ENCODE data around the gene NCAM1.
A peak's percentile ranks its signal among the peaks of the same experiment; 100 is the strongest.
"Not testable (repeated sequence)": the region's sequence is repeated elsewhere in the genome, so short reads cannot be mapped to it uniquely, and the experiment has no call there.

The NCAM1 gene

DNA sequence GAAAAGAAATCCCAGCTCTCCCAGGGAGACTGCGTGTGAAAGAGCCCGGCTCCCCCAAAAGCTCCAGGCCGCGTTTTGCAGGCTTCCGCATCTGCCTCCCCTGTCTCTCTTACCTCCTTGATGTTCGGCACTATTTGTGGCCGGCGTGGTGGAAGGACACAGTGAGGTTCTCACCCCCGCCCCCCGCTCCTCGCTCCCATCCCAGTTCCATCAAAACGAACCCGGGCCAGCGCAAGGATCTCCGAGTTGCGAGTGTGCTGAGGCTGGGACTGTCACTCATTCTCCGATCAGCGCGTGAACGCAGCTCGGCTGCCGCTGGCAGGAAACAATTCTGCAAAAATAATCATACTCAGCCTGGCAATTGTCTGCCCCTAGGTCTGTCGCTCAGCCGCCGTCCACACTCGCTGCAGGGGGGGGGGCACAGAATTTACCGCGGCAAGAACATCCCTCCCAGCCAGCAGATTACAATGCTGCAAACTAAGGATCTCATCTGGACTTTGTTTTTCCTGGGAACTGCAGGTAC, at the start of gene NCAM1:
TSS of gene NCAM1 (plus strand) at position 275 of the 523 bp plus-strand sequence.
- Histone ChIP-seq H3K4me3 (ENCODE audit: low read length) (peak within 1 kb of the TSS; percentile 14), H3K27me3 (ENCODE audit: control insufficient read depth, insufficient read depth, low read length) (peaks cover 44% of the 10 kb centered on the region), H3K9ac (ENCODE audit: low read length) (no peak within 1 kb of the TSS), H3K36me3 (ENCODE audit: control insufficient read depth, insufficient read depth, low read length) (no peaks in the 10 kb centered on the region), H3K4me1 (ENCODE audit: control insufficient read depth, insufficient read depth, low read length) (no peaks in the 10 kb centered on the region), H3K9me3 (ENCODE audit: control insufficient read depth, low read length) (no peaks in the 10 kb centered on the region)

DNA sequence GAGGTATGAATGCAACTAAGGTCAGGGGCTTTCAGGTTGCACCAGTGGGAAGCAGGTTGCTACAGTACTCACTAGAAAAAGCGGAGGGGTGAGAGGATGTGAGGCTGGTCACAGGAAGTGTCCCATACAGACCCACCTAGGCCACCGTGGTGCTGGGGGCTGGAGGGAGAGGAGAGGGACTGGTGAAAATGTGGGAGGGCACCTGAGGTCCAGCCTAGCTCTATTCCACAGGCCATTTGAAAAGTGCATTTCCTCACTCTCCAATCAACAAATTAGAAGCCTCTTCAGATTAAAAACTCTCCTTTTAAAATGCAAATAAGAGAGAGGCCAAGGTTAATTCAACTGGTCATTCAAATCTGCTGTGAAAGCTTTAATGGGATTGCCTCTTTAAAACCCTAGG, 38.6 kb upstream of the NCAM1 start:
- Histone ChIP-seq H3K27me3 (ENCODE audit: control insufficient read depth, insufficient read depth, low read length) (no peaks in the 10 kb centered on the region), H3K36me3 (ENCODE audit: control insufficient read depth, insufficient read depth, low read length) (no peaks in the 10 kb centered on the region), H3K9ac (ENCODE audit: low read length) (no peak overlapping the region), H3K4me3 (ENCODE audit: low read length) (no peak overlapping the region), H3K9me3 (ENCODE audit: control insufficient read depth, low read length) (no peaks in the 10 kb centered on the region), H3K4me1 (ENCODE audit: control insufficient read depth, insufficient read depth, low read length) (no peaks in the 10 kb centered on the region)

DNA sequence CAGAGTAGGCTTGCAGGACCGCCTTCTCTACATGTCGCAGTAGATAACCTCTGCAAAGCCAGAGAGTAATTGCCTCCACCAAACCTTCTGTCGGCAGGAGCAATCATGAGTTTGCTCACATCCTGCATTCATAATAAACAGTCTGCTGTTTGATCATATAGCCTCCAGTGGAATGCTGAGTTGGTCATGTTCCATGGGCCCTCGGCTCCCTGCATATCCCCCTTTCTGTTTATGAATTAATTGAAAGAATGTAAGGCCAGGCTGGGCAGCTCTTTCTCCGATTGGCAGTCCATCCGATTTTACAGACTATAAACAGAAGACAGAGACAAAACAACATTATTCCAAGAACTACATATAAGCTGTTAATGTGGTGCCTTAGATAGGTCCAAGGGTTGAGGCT, 36.4 kb upstream of the NCAM1 start:
- H3K4me1 ChIP-seq (ENCODE audit: control insufficient read depth, insufficient read depth, low read length); H3K9me3 ChIP-seq (ENCODE audit: control insufficient read depth, low read length); H3K9ac ChIP-seq (ENCODE audit: low read length); H3K27me3 ChIP-seq (ENCODE audit: control insufficient read depth, insufficient read depth, low read length); H3K4me3 ChIP-seq (ENCODE audit: low read length); H3K36me3 ChIP-seq (ENCODE audit: control insufficient read depth, insufficient read depth, low read length): not testable (repeated sequence)

DNA sequence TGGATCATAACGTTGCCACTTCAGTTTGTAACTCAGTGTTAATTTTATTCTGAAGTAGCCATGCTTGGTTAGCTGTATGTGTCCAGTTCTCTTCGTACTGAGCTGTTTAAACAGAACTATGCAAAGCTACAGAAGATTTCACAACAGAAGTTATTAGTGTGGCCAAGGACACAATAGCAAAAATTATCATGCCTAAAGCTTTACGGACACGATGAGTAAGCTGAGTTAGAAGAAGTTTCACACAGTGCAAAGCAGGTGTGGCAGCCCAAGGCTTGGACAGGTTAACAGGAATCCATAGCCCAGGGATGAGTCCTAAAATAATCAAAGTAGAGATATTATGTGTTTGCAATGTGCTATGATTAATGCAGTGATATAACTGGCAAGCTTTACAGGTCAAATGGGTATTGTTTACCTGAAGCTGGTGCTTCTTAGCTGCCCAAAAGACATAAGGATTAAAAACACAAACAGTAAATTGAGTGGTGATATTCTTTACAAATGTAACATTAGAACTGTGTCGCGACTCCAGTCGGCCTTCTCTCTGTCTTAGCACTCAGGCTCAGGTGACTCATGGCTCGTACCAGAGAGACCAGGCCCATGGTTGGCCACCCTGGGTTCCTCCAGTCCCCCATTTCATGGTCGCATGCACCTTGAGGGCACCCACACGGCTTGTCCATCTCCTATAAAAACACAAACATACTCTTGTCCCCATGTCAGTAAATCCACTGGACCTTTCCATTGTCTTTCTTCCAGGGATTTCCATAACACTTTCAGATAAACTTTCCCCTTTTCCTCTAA, 35.5 kb upstream of the NCAM1 start:
- Histone ChIP-seq H3K4me3 (ENCODE audit: low read length) (no peak overlapping the region), H3K36me3 (ENCODE audit: control insufficient read depth, insufficient read depth, low read length) (no peaks in the 10 kb centered on the region), H3K4me1 (ENCODE audit: control insufficient read depth, insufficient read depth, low read length) (no peaks in the 10 kb centered on the region), H3K27me3 (ENCODE audit: control insufficient read depth, insufficient read depth, low read length) (no peaks in the 10 kb centered on the region), H3K9me3 (ENCODE audit: control insufficient read depth, low read length) (no peaks in the 10 kb centered on the region), H3K9ac (ENCODE audit: low read length) (no peak overlapping the region)

DNA sequence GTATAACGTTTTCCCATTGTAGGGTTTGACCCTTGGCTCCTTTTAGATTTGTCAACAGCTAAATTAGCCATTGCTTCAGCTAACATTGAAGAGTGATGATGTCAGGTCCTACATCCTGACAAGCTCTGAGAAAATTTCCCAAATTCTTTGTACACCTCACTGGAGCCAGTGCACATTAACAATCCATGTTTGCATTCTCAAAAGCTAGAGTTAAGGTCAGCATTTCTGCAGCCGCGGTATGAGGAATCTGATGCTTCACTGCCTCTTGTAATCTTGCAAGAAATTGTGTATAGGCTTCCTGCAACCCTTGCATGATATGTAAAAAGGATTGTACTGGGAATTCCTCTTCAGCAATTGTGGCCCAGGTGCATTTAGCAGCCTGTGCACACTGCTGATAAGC, 33.1 kb upstream of the NCAM1 start:
- H3K27me3 ChIP-seq (ENCODE audit: control insufficient read depth, insufficient read depth, low read length) = no peaks in the 10 kb centered on the region
- H3K4me3 ChIP-seq (ENCODE audit: low read length) = no peak overlapping the region
- no peaks in the 10 kb centered on the region for H3K36me3 ChIP-seq (ENCODE audit: control insufficient read depth, insufficient read depth, low read length)
- H3K9me3 ChIP-seq (ENCODE audit: control insufficient read depth, low read length) = no peaks in the 10 kb centered on the region
- H3K9ac ChIP-seq (ENCODE audit: low read length) = no peak overlapping the region
- no peaks in the 10 kb centered on the region for H3K4me1 ChIP-seq (ENCODE audit: control insufficient read depth, insufficient read depth, low read length)

DNA sequence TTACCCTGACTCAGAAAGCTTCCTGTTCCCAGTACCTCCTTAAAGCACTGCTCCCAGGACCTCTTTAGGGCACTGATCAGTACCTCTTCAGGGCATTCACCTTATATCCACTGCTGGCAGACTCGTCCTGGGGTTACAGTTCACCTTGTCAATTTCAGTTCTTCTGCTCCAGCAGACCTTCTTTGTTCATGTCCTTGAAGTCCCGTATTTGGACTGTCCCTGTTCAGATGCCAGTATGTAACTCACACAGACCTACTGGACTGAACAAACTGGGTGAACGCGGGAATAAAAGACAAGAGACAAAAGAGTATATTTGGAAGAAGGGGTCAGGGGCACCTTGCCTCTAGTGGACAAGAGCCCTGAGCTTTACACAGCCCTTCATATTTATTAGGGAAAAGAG, 31.8 kb upstream of the NCAM1 start:
- no peaks in the 10 kb centered on the region for H3K9me3 ChIP-seq (ENCODE audit: control insufficient read depth, low read length)
- H3K9ac ChIP-seq (ENCODE audit: low read length) = no peak overlapping the region
- no peaks in the 10 kb centered on the region for H3K36me3 ChIP-seq (ENCODE audit: control insufficient read depth, insufficient read depth, low read length)
- H3K4me1 ChIP-seq (ENCODE audit: control insufficient read depth, insufficient read depth, low read length) = no peaks in the 10 kb centered on the region
- no peaks in the 10 kb centered on the region for H3K27me3 ChIP-seq (ENCODE audit: control insufficient read depth, insufficient read depth, low read length)
- no peak overlapping the region for H3K4me3 ChIP-seq (ENCODE audit: low read length)

DNA sequence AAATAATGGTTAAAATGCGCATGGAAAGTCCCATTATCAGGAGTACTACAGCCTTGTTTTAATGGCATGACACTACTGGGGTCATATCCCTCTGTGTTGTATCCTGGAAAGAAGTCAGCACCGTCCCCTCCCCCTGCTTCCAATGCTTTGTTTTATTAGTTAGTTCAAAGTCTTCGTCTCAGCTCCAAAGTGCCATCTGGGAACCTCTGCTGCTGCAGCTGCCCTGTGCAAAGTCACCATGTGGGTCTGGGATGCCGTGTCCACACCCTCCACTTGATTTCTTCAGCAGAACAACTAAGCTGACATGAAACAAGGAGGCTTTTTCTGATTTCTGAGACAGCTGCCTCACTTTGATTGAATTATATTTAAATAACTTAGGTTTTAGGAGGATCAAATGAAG, 29.5 kb upstream of the NCAM1 start:
- H3K4me1 ChIP-seq (ENCODE audit: control insufficient read depth, insufficient read depth, low read length) = no peaks in the 10 kb centered on the region
- no peaks in the 10 kb centered on the region for H3K9me3 ChIP-seq (ENCODE audit: control insufficient read depth, low read length)
- H3K9ac ChIP-seq (ENCODE audit: low read length) = no peak overlapping the region
- no peak overlapping the region for H3K4me3 ChIP-seq (ENCODE audit: low read length)
- H3K27me3 ChIP-seq (ENCODE audit: control insufficient read depth, insufficient read depth, low read length) = no peaks in the 10 kb centered on the region
- H3K36me3 ChIP-seq (ENCODE audit: control insufficient read depth, insufficient read depth, low read length) = no peaks in the 10 kb centered on the region

DNA sequence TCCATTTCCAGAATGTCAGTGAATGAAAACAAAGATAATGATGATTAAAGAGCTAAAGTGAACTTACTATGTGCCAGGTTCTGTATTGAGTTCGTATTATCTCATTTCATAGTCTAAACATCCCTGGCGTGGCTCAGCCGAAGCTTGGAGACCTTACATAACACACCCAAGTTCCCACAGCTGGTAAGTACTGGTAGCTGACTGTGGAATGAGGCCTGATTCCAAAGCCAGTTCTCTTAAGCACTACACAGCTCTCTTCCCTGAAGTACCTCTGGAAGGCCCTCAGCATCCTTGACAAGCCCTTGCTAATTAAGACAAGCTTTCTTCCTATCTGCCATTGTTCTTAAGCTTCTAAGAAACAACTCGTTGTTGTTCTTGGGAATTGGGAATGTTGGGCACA, 28.6 kb upstream of the NCAM1 start:
- Histone ChIP-seq H3K9me3 (ENCODE audit: control insufficient read depth, low read length) (no peaks in the 10 kb centered on the region), H3K4me1 (ENCODE audit: control insufficient read depth, insufficient read depth, low read length) (no peaks in the 10 kb centered on the region), H3K36me3 (ENCODE audit: control insufficient read depth, insufficient read depth, low read length) (no peaks in the 10 kb centered on the region), H3K4me3 (ENCODE audit: low read length) (no peak overlapping the region), H3K9ac (ENCODE audit: low read length) (no peak overlapping the region), H3K27me3 (ENCODE audit: control insufficient read depth, insufficient read depth, low read length) (no peaks in the 10 kb centered on the region)

DNA sequence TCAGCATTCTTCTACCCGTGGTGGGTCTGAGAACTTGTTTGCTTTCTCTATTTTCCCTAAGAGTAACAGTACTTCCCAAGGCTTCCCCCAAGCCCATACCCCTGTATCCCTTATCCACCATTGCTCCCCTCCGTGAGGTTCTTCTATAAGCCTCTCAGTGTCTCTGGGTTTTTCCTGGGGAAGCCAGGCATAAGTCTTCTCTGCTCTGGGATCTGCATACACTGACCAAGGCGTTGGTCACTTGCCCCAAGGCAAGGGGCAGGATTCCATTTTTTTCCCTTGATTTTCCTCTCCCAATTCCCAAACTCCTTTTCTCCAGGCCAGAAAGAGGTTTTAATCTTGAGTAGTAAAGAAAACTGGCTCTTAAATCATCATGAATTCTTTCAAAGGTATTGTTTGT, 27.2 kb upstream of the NCAM1 start:
- H3K9me3 ChIP-seq (ENCODE audit: control insufficient read depth, low read length) = no peaks in the 10 kb centered on the region
- H3K4me1 ChIP-seq (ENCODE audit: control insufficient read depth, insufficient read depth, low read length) = no peaks in the 10 kb centered on the region
- no peak overlapping the region for H3K9ac ChIP-seq (ENCODE audit: low read length)
- no peaks in the 10 kb centered on the region for H3K36me3 ChIP-seq (ENCODE audit: control insufficient read depth, insufficient read depth, low read length)
- H3K27me3 ChIP-seq (ENCODE audit: control insufficient read depth, insufficient read depth, low read length) = no peaks in the 10 kb centered on the region
- H3K4me3 ChIP-seq (ENCODE audit: low read length) = no peak overlapping the region

DNA sequence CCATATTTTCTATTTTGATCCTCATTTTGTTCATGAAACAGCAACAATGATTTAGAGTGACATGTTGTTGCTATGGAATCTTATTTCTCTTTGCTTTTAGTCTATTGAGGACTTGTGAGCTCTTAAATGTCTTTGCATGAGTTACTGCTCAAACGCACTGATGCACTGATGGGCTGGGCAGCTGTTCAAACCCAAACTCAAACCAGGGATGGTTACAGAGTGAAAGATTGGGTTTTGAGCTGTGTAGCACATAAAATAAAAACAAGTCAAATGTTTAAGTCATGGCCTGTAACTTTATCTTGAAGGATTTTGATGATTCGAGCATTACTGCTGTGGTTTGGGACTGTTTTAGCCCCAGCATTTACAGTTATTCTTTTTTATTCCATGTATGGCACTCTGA, 20.1 kb upstream of the NCAM1 start:
- no peaks in the 10 kb centered on the region for H3K4me1 ChIP-seq (ENCODE audit: control insufficient read depth, insufficient read depth, low read length)
- H3K27me3 ChIP-seq (ENCODE audit: control insufficient read depth, insufficient read depth, low read length) = no peaks in the 10 kb centered on the region
- H3K4me3 ChIP-seq (ENCODE audit: low read length) = no peak overlapping the region
- H3K9ac ChIP-seq (ENCODE audit: low read length) = no peak overlapping the region
- H3K36me3 ChIP-seq (ENCODE audit: control insufficient read depth, insufficient read depth, low read length) = no peaks in the 10 kb centered on the region
- no peaks in the 10 kb centered on the region for H3K9me3 ChIP-seq (ENCODE audit: control insufficient read depth, low read length)

DNA sequence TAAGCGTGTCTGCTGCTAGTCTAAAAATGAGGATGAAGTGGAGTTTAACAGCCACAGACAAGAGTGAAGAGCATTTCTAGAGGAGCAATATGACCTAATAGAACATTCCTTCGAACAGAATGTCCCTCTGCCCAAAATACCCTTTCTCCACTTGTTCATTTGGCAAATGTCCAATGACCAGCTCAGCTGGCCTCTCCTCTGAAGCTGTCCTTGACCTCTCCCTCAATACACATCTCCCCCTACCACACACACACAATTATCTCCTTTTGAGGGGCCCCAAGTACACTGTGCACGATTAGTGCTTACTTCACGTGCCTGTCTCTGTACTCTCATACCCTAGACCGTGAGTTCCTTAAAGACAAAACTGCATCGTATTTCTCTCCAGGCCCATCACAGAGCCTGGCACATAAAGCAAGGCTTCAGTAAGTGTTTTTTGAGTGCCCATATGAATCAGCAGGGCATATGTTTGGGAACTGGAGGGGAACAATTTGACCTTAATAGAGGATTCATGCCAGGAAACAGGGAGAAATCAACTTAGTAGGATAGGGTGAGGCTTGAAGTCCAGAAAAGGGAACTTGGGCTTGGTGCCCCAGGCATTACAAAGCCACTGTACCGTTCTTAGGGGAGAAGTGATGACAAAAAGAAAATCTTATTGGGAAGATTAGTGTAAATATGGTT, 18.1 kb upstream of the NCAM1 start:
- Histone ChIP-seq H3K4me3 (ENCODE audit: low read length) (no peak overlapping the region), H3K36me3 (ENCODE audit: control insufficient read depth, insufficient read depth, low read length) (no peaks in the 10 kb centered on the region), H3K9me3 (ENCODE audit: control insufficient read depth, low read length) (no peaks in the 10 kb centered on the region), H3K9ac (ENCODE audit: low read length) (no peak overlapping the region), H3K4me1 (ENCODE audit: control insufficient read depth, insufficient read depth, low read length) (no peaks in the 10 kb centered on the region), H3K27me3 (ENCODE audit: control insufficient read depth, insufficient read depth, low read length) (no peaks in the 10 kb centered on the region)

DNA sequence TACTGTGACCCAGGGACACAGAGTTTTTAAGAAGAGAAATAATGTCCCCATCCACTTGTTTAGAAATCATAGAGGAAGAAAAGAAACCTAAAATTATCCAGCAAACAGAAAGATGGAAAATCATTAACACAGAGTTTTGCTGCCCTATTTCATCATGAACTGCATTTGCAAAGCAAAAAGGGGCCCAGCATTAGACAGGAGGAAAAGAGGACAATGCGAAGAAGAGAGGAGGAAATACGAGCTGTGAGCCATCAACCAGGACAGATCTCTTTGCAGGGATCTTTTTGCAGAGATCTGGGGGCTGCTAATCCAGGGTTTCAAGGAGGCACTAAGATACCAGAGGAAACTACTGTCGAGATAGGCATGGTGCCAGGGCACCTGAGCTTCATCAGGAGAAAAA, 14.4 kb upstream of the NCAM1 start:
- H3K9me3 ChIP-seq (ENCODE audit: control insufficient read depth, low read length) = no peaks in the 10 kb centered on the region
- no peaks in the 10 kb centered on the region for H3K4me1 ChIP-seq (ENCODE audit: control insufficient read depth, insufficient read depth, low read length)
- no peaks in the 10 kb centered on the region for H3K27me3 ChIP-seq (ENCODE audit: control insufficient read depth, insufficient read depth, low read length)
- no peak overlapping the region for H3K9ac ChIP-seq (ENCODE audit: low read length)
- H3K4me3 ChIP-seq (ENCODE audit: low read length) = no peak overlapping the region
- no peaks in the 10 kb centered on the region for H3K36me3 ChIP-seq (ENCODE audit: control insufficient read depth, insufficient read depth, low read length)

Data from mucosa of stomach (tissue), 1 donor.